Activated naive CD8-positive, alpha-beta T cell treated with anti-CD3 and anti-CD28 coated beads for 36 hours (primary cell): Measurements from ENCODE around the gene PCDHGA11. TPM values are rescaled to one million over a fixed set of nuclear protein-coding genes. Genes with fewer than 3 reads are reported as not detected.

Source experiments
- DNase-seq: peaks from one replicate; pipeline ENCODE4 v3.0.0; 2021
- H3K27ac Mint-ChIP-seq: one replicate; pipeline ENCODE4 v1.8.0; 2022; ENCODE audit warnings: mild to moderate bottlenecking, moderate library complexity, mixed read lengths
- H3K27me3 Mint-ChIP-seq: one replicate; pipeline ENCODE4 v1.8.0; 2022; ENCODE audit warnings: mild to moderate bottlenecking, mixed read lengths
- H3K36me3 Mint-ChIP-seq: one replicate; pipeline ENCODE4 v1.8.0; 2021; ENCODE audit warnings: mild to moderate bottlenecking, mixed read lengths
- H3K4me1 Mint-ChIP-seq: one replicate; pipeline ENCODE4 v1.8.0; 2021; ENCODE audit warnings: mixed read lengths
- H3K4me3 Mint-ChIP-seq: one replicate; pipeline ENCODE4 v1.8.0; 2022; ENCODE audit warnings: mild to moderate bottlenecking, moderate library complexity, mixed read lengths
- H3K9me3 Mint-ChIP-seq: one replicate; pipeline ENCODE4 v1.8.0; 2022; ENCODE audit warnings: mixed read lengths
- total RNA-seq, 2 experiments: library from RNA; stranded (reverse); gene quantifications; one replicate each; pipeline ENCODE4 v1.2.3, GENCODE V29; 2021

PCDHGA11 gene
- total RNA-seq, 2 experiments from 2014 or later = 0.06 TPM; not detected in 1

DNA sequence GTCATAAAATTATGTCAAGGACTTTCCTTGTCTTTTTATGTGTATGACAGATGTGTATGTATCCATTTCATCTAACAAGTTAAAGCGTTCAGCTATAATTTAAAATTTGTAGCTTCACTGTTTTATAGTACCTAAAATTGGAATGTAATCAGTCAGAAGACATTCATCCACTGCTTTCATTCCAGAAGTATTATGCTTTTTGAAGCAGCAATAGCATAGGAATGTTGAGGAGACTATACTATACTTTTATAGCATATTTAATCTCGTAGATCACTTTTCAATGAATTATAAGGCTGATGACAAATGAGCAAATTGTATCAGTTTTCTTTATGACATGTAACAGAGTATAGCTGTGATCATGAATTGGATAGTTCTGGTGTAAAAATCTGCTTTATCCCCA lies 16.4 kb downstream of the PCDHGA11 start:
- Mint-ChIP-seq H3K9me3 (peaks cover 18% of the 10 kb centered on the region), H3K4me1 (no peaks in the 10 kb centered on the region), H3K36me3 (peaks cover 6% of the 10 kb centered on the region), H3K27me3 (peaks cover 44% of the 10 kb centered on the region), H3K27ac (no peak overlapping the region), H3K4me3 (no peak overlapping the region)
- DNase-seq = no peak

DNA sequence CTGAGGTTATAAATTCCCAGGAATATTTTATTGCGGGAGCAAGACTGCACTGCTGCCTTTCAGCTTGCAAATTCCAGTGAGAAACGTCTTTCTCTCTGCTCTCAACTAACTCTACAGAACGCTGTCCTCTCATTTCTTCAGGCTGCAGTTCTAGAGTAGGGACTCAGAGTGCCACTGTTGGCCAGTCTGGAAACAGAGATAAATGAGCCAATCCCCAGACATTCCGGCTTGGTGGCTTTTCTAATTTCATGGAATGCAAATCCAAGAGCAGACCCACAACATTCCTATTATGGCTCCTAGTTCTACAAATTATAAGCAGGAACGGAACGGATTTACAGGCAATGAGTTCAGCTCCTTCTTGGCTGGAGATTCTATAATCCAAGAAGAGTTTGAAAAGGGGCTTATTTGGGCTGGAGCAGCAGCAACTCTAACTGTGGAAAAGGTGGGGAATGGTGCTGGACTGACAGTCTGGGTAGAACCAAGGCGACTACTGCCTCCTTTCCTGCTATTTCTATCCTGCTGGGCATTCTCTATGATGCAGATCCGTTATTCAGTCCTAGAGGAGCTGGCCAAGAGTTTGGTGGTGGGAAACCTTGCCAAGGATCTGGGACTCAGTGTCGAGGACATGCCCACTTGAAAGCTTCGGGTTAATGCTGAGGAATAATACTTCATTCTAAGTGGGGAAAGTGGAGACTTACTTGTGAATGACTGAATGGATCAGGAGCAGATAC lies 18.7 kb downstream of the PCDHGA11 start:
- H3K4me3 Mint-ChIP-seq = no peak overlapping the region
- DNase-seq = no peak
- H3K36me3 Mint-ChIP-seq = no peaks in the 10 kb centered on the region
- H3K27ac Mint-ChIP-seq = no peak overlapping the region
- peaks cover 27% of the 10 kb centered on the region for H3K27me3 Mint-ChIP-seq
- peaks cover 10% of the 10 kb centered on the region for H3K9me3 Mint-ChIP-seq
- H3K4me1 Mint-ChIP-seq = no peaks in the 10 kb centered on the region

DNA sequence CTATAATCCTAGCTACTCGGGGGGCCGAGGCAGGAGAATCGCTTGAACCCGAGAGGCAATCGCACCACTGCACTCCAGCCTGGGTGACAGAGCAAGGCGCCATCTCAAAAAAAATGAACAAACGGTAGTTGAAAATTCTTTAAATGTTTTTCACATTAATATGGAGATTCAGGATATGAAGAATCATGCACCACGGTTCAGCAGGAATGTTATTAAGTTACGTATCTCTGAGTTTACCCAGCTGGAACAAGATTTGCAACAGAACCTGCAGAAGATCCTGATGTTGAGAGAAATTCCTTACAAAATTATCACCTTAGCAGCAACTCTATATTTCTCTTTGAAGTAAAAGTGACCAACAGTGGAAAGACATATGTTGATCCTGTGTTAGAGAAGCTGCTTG lies 19.5 kb downstream of the PCDHGA11 start:
- peaks cover 11% of the 10 kb centered on the region for H3K9me3 Mint-ChIP-seq

DNA sequence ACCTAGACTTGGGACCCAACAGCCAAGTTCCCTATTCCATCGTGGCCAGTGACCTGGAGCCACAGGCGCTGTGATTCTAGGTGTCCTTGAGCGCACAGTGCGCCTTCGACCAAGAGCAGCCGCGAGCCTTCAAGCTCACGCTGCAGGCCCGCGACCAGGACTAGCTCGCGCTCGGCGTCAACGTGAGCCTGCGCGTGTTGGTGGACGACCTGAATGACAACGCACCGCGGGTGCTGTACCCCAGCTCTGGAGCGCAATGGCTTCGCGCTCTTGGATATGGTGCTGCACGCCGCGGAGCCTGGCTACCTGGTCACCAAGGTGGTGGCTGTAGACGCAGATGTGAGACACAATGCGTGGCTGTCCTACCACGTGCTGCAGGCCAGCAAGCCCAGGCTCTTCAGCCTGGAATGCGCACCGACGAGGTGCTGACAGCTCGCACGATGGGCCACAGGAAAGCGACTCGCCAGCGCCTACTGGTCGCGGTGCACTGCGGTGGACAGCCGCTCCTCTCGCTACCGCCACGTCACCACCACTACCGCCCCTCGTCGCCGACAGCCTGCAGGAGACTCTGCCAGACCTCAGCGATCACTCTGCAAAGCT lies 20.8 kb downstream of the PCDHGA11 start:
- no peak overlapping the region for H3K4me3 Mint-ChIP-seq
- peaks cover 10% of the 10 kb centered on the region for H3K9me3 Mint-ChIP-seq
- DNase-seq = no peak
- no peaks in the 10 kb centered on the region for H3K4me1 Mint-ChIP-seq
- H3K27me3 Mint-ChIP-seq = peaks cover 23% of the 10 kb centered on the region
- no peak overlapping the region for H3K27ac Mint-ChIP-seq
- H3K36me3 Mint-ChIP-seq = no peaks in the 10 kb centered on the region

More for the DNA sequence above, 19.5 kb downstream of the PCDHGA11 start:
- Mint-ChIP-seq H3K4me1 (no peaks in the 10 kb centered on the region), H3K36me3 (no peaks in the 10 kb centered on the region), H3K4me3 (no peak overlapping the region), H3K27me3 (peaks cover 23% of the 10 kb centered on the region), H3K27ac (no peak overlapping the region)
- no peak for DNase-seq

DNA sequence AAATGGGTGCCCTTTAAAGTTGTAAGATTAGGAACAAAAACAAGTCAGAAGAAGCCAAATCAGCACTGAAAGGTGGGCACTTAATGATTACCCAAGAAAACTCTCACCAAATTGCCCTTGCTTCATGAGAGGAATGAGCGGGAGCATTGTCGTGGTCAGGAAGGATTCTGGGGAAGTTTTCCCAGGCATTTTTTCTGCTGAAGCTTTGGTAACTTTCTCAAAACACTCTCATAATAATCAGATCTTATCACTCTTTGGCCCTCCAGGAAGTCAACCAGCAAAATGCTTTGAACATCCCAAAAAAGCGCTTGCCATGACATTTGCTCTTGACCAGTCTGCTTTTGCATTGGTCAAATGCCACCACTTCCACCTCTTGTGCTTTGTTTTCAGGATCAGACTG lies 44.5 kb downstream of the PCDHGA11 start:
- Mint-ChIP-seq H3K4me3 (no peak overlapping the region), H3K9me3 (peaks cover 5% of the 10 kb centered on the region), H3K27ac (no peak overlapping the region), H3K27me3 (peaks cover 25% of the 10 kb centered on the region), H3K36me3 (no peaks in the 10 kb centered on the region), H3K4me1 (no peaks in the 10 kb centered on the region)
- no peak for DNase-seq

Other genes starting within 250 kb of the PCDHGA11 start
- gene PCDHB7, start 248.4 kb upstream of the PCDHGA11 start, total RNA-seq = not detected
- not detected for gene PCDHB8, start 243.3 kb upstream of the PCDHGA11 start, total RNA-seq
- gene PCDHB16, start 238.7 kb upstream of the PCDHGA11 start, total RNA-seq = not detected
- gene PCDHB9, start 233.9 kb upstream of the PCDHGA11 start, total RNA-seq = not detected
- gene PCDHB10, start 228.7 kb upstream of the PCDHGA11 start, total RNA-seq = not detected
- not detected for gene PCDHB11, start 221.4 kb upstream of the PCDHGA11 start, total RNA-seq
- gene PCDHB12, start 212.3 kb upstream of the PCDHGA11 start, total RNA-seq = not detected
- gene PCDHB13, start 207.1 kb upstream of the PCDHGA11 start, total RNA-seq = not detected
- gene PCDHB14, start 197.7 kb upstream of the PCDHGA11 start, total RNA-seq = not detected
- not detected for gene PCDHB15, start 175.7 kb upstream of the PCDHGA11 start, total RNA-seq
- under 1 TPM in 1 of 2 experiments, not detected in 1; 0.21 TPM for gene SLC25A2, start 117.0 kb upstream of the PCDHGA11 start, total RNA-seq
- gene TAF7, start 100.3 kb upstream of the PCDHGA11 start, total RNA-seq = 10 to 100 TPM; 60.4 to 60.5 TPM
- not detected for gene PCDHGA1, start 90.5 kb upstream of the PCDHGA11 start, total RNA-seq
- not detected for gene PCDHGA2, start 82.3 kb upstream of the PCDHGA11 start, total RNA-seq
- not detected for gene PCDHGA3, start 77.2 kb upstream of the PCDHGA11 start, total RNA-seq
- gene PCDHGB1, start 71.0 kb upstream of the PCDHGA11 start, total RNA-seq = not detected
- gene PCDHGA4, start 66.0 kb upstream of the PCDHGA11 start, total RNA-seq = under 1 TPM in 1 of 2 experiments, not detected in 1; 0.12 TPM
- gene PCDHGB2, start 61.1 kb upstream of the PCDHGA11 start, total RNA-seq = under 1 TPM in 1 of 2 experiments, not detected in 1; 0.10 TPM
- under 1 TPM in 1 of 2 experiments, not detected in 1; 0.06 TPM for gene PCDHGA5, start 56.9 kb upstream of the PCDHGA11 start, total RNA-seq
- not detected for gene PCDHGB3, start 50.8 kb upstream of the PCDHGA11 start, total RNA-seq
- under 1 TPM; 0.08 TPM for gene PCDHGA6, start 47.2 kb upstream of the PCDHGA11 start, total RNA-seq
- gene PCDHGA7, start 38.3 kb upstream of the PCDHGA11 start, total RNA-seq = not detected
- gene PCDHGB4, start 33.4 kb upstream of the PCDHGA11 start, total RNA-seq = not detected
- not detected for gene PCDHGA8, start 28.4 kb upstream of the PCDHGA11 start, total RNA-seq
- under 1 TPM; 0.16 to 0.26 TPM for gene PCDHGB5, start 23.1 kb upstream of the PCDHGA11 start, total RNA-seq
- gene PCDHGA9, start 18.3 kb upstream of the PCDHGA11 start, total RNA-seq = not detected
- gene PCDHGB6, start 13.0 kb upstream of the PCDHGA11 start, total RNA-seq = not detected
- gene PCDHGA10, start 8.1 kb upstream of the PCDHGA11 start, total RNA-seq = under 1 TPM in 1 of 2 experiments, not detected in 1; 0.06 TPM
- not detected for gene PCDHGB7, start 3.4 kb upstream of the PCDHGA11 start, total RNA-seq
- gene PCDHGA12, start 9.5 kb downstream of the PCDHGA11 start, total RNA-seq = under 1 TPM in 1 of 2 experiments, not detected in 1; 0.08 TPM
- under 1 TPM in 1 of 2 experiments, not detected in 1; 0.33 TPM for gene PCDHGC3, start 54.9 kb downstream of the PCDHGA11 start, total RNA-seq
- gene PCDHGC4, start 64.0 kb downstream of the PCDHGA11 start, total RNA-seq = not detected
- gene PCDHGC5, start 68.0 kb downstream of the PCDHGA11 start, total RNA-seq = not detected
- gene DIAPH1, start 197.9 kb downstream of the PCDHGA11 start, total RNA-seq = 100 to 1,000 TPM; 214 to 220 TPM
- 10 to 100 TPM; 83.4 to 84.6 TPM for gene HDAC3, start 215.8 kb downstream of the PCDHGA11 start, total RNA-seq
- 10 to 100 TPM; 26.8 to 27.3 TPM for gene RELL2, start 215.9 kb downstream of the PCDHGA11 start, total RNA-seq
- gene FCHSD1, start 230.4 kb downstream of the PCDHGA11 start, total RNA-seq = 10 to 100 TPM; 22.4 to 24.8 TPM